Activated CD8-positive, alpha-beta T cell treated with anti-CD3 and anti-CD28 coated beads for 36 hours (primary cell): Measurements from ENCODE around the gene APBB2. TPM values are rescaled to one million over a fixed set of nuclear protein-coding genes. Genes with fewer than 3 reads are reported as not detected.

Experiments
- ATAC-seq: fragments of 200-7000 bp; cut with Tn5 transposase; one replicate; pipeline ENCODE4 v1.10.0; 2021; ENCODE audit warnings: mild to moderate bottlenecking, moderate library complexity
- CTCF ChIA-PET: fragments of 350-600 bp; sonication (Branson Sonifier 250); formaldehyde crosslinking; loops from one replicate; lab custom pipeline; 2021; ENCODE audit warnings: antibody characterized with exemption; lab: Charles Lee
- POLR2A ChIA-PET: fragments of 350-600 bp; sonication (Branson Sonifier 250); formaldehyde crosslinking; loops from one replicate; lab custom pipeline; 2021; ENCODE audit warnings: antibody characterized with exemption; lab: Charles Lee
- DNase-seq: peaks from one replicate; pipeline ENCODE4 v3.0.0-alpha.2; 2020
- H3K27ac Mint-ChIP-seq: one replicate; pipeline ENCODE4 v1.8.0; 2021; ENCODE audit warnings: mild to moderate bottlenecking, mixed read lengths
- H3K27me3 Mint-ChIP-seq: one replicate; pipeline ENCODE4 v1.8.0; 2021; ENCODE audit warnings: mixed read lengths
- H3K36me3 Mint-ChIP-seq: one replicate; pipeline ENCODE4 v1.8.0; 2021; ENCODE audit warnings: low read depth, mixed read lengths
- H3K4me1 Mint-ChIP-seq: one replicate; pipeline ENCODE4 v1.8.0; 2021; ENCODE audit warnings: low read depth, mixed read lengths
- H3K4me3 Mint-ChIP-seq: one replicate; pipeline ENCODE4 v1.8.0; 2021; ENCODE audit warnings: mild to moderate bottlenecking, moderate library complexity, mixed read lengths
- H3K9me3 Mint-ChIP-seq: one replicate; pipeline ENCODE4 v1.8.0; 2021; ENCODE audit warnings: mixed read lengths
- intact Hi-C: fragments of 100-400 bp; cut with micrococcal nuclease; formaldehyde crosslinking; loops from one replicate; pipeline ENCODE4 v1.10.0; 2022
- total RNA-seq, 2 experiments: library from RNA; stranded (reverse); gene quantifications; one replicate each; pipeline ENCODE4 v1.2.3, GENCODE V29; 2021
- TF ChIP-seq, protein P1 (sequence below): fragments of 200-600 bp; IDR thresholded peaks from one replicate; pipeline ENCODE4 v1.8.0; 2022; ENCODE audit warnings: antibody characterized with exemption, mild to moderate bottlenecking

The APBB2 gene
- total RNA-seq, 2 experiments from 2014 or later, result 0.89 to 2.3 TPM

GRCh38 chr4:40986375-40986774 lies 228.0 kb downstream of the APBB2 start:
- H3K27ac Mint-ChIP-seq, result no peak overlapping the region

GRCh38 chr4:40984051-40984450 lies 230.3 kb downstream of the APBB2 start:
- H3K4me3 Mint-ChIP-seq, result no peak overlapping the region
- CTCF ChIA-PET, result no interaction called here
- ATAC-seq (no peak), DNase-seq (no peak)
- no peaks in the 10 kb centered on the region for H3K9me3 Mint-ChIP-seq
- H3K36me3 Mint-ChIP-seq, result no peaks in the 10 kb centered on the region
- TF ChIP-seq, protein P1, sequence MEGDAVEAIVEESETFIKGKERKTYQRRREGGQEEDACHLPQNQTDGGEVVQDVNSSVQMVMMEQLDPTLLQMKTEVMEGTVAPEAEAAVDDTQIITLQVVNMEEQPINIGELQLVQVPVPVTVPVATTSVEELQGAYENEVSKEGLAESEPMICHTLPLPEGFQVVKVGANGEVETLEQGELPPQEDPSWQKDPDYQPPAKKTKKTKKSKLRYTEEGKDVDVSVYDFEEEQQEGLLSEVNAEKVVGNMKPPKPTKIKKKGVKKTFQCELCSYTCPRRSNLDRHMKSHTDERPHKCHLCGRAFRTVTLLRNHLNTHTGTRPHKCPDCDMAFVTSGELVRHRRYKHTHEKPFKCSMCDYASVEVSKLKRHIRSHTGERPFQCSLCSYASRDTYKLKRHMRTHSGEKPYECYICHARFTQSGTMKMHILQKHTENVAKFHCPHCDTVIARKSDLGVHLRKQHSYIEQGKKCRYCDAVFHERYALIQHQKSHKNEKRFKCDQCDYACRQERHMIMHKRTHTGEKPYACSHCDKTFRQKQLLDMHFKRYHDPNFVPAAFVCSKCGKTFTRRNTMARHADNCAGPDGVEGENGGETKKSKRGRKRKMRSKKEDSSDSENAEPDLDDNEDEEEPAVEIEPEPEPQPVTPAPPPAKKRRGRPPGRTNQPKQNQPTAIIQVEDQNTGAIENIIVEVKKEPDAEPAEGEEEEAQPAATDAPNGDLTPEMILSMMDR, result no peak
- POLR2A ChIA-PET, result no interaction called here
- H3K27ac Mint-ChIP-seq, result no peak overlapping the region
- no peaks in the 10 kb centered on the region for H3K4me1 Mint-ChIP-seq
- peaks cover 6% of the 10 kb centered on the region for H3K27me3 Mint-ChIP-seq
- intact Hi-C loops, result no loop called here

More at GRCh38 chr4:40986375-40986774, 228.0 kb downstream of the APBB2 start:
- H3K4me3 Mint-ChIP-seq, result no peak overlapping the region
- no peaks in the 10 kb centered on the region for H3K36me3 Mint-ChIP-seq
- no peaks in the 10 kb centered on the region for H3K9me3 Mint-ChIP-seq
- TF ChIP-seq, protein P1, result no peak
- DNase-seq, result no peak
- POLR2A ChIA-PET, result no interaction called here
- H3K4me1 Mint-ChIP-seq, result no peaks in the 10 kb centered on the region
- no peak for ATAC-seq
- H3K27me3 Mint-ChIP-seq, result peaks cover 6% of the 10 kb centered on the region
- CTCF ChIA-PET, result interaction anchor here (1.4 to 1.5 kb wide), 2 partner anchors 10 to 30 kb away, joined by 3 to 4 read pairs; no protein-coding TSS in a partner anchor
- intact Hi-C loops, result no loop called here

DNA sequence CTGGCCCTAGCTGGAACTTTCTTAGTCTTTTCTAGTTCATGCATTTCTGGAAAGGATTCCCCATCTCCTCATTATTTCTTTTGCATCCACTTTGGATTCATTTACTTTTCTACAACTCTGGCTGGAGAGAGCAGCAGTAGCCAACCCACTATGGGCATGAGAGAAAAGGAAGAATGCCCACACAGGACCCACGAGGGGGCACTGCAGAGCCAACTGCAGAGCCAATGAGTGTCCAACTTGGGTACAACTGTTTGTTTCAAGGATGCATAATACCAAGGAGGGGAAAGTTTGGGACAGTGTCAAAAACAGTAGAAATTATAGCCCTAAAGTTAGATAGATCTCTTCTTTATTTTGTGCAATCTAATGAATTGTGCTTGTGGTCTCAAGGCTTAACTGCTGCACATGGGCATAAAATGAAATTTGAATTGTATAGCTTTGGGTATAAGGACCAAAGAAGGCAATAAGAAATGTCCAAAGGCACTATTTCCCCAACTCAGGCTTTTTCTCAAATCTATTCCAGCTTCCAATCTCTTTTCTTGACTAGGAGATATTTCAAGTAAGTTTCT lies 233.9 kb downstream of the APBB2 start:
- ATAC-seq, result no peak
- Mint-ChIP-seq H3K4me1 (no peaks in the 10 kb centered on the region), H3K9me3 (no peaks in the 10 kb centered on the region), H3K4me3 (no peak overlapping the region), H3K27ac (no peak overlapping the region), H3K27me3 (peaks cover 1% of the 10 kb centered on the region), H3K36me3 (no peaks in the 10 kb centered on the region)
- ChIA-PET POLR2A (no interaction called here), CTCF (interaction anchor here (1.0 to 1.2 kb wide), 3 partner anchors 9 to 680 kb away, joined by 3 to 4 read pairs (median 3); no protein-coding TSS in a partner anchor)
- intact Hi-C loops, result no loop called here
- no peak for DNase-seq
- TF ChIP-seq, protein P1, result peak; percentile 16

DNA sequence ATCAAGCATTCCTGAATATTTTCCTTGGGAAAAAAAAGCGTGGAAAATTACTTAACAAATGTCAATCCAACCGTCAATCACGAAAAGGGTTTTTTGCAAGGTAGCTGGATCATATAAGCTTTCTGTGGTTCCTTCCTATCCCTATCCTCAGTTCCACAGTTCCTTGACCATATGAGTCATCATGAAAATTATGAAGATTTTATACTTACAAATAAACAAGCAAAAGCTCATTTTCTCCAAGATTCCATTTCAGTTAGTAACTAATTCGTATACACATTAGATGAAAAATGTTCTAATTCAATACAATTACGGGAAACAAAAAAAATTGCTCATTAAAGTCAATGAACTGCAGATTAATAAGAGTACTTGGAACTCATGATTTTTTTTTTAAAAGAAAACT lies 235.8 kb downstream of the APBB2 start:
- ATAC-seq (no peak), DNase-seq (no peak)
- Mint-ChIP-seq H3K4me3 (no peak overlapping the region), H3K4me1 (no peaks in the 10 kb centered on the region), H3K36me3 (no peaks in the 10 kb centered on the region), H3K27me3 (peaks cover 7% of the 10 kb centered on the region), H3K27ac (no peak overlapping the region), H3K9me3 (no peaks in the 10 kb centered on the region)
- TF ChIP-seq, protein P1, result no peak
- intact Hi-C loops, result no loop called here
- ChIA-PET POLR2A (no interaction called here), CTCF (interaction anchor here (0.7 to 1.1 kb wide), 2 partner anchors 9 to 82 kb away, joined by 3 to 4 read pairs; no protein-coding TSS in a partner anchor)

GRCh38 chr4:40976343-40976742 lies 238.0 kb downstream of the APBB2 start:
- no peaks in the 10 kb centered on the region for H3K9me3 Mint-ChIP-seq
- CTCF ChIA-PET, result interaction anchor here (1.0 to 1.5 kb wide), 9 partner anchors 10 to 240 kb away, joined by 3 to 5 read pairs (median 4); partner anchors contain the start of gene APBB2
- no peak overlapping the region for H3K27ac Mint-ChIP-seq
- TF ChIP-seq, protein P1, result peak; percentile 45
- POLR2A ChIA-PET, result no interaction called here
- ATAC-seq, result no peak
- intact Hi-C loops, result no loop called here
- peaks cover 10% of the 10 kb centered on the region for H3K27me3 Mint-ChIP-seq
- DNase-seq, result peak; percentile 29
- no peaks in the 10 kb centered on the region for H3K4me1 Mint-ChIP-seq
- no peak overlapping the region for H3K4me3 Mint-ChIP-seq
- H3K36me3 Mint-ChIP-seq, result no peaks in the 10 kb centered on the region
